ENCODE data around the gene PACRG. TPM values are rescaled to one million over a fixed set of nuclear protein-coding genes. Genes with fewer than 3 reads are reported as not detected.

PACRG gene
- total RNA-seq, 1 donor from 2014 or later = 10.5 TPM

DNA sequence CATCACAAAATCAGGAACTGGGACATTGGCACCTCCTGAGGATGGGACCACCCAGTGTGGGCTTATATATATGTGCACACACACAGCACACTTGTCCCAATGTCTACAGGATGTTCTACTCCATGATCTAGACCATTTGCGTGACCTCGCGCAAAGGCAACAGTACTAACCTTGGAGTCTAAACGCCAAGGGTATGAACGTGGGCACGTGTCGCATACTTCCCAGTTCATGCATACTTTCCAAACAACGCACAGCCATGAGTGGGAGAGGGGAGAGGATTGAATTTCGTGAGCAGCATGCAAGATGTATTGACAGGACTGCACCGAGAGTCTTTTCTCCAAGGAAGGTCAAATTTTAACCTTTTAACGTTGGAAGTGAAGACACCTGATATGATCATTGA, 472.5 kb downstream of the PACRG start:
- Histone ChIP-seq H3K4me1 (no peaks in the 10 kb centered on the region), H3K9me3 (replicated peaks) (peaks cover 5% of the 10 kb centered on the region), H3K27ac (replicated peaks) (no peak overlapping the region), H3K27me3 (ENCODE audit: low read depth) (no peaks in the 10 kb centered on the region), H3K4me3 (no peak overlapping the region), H3K36me3 (no peaks in the 10 kb centered on the region)
- intact Hi-C loops (cut with micrococcal nuclease) = no loop called here
- TF ChIP-seq, protein P1, sequence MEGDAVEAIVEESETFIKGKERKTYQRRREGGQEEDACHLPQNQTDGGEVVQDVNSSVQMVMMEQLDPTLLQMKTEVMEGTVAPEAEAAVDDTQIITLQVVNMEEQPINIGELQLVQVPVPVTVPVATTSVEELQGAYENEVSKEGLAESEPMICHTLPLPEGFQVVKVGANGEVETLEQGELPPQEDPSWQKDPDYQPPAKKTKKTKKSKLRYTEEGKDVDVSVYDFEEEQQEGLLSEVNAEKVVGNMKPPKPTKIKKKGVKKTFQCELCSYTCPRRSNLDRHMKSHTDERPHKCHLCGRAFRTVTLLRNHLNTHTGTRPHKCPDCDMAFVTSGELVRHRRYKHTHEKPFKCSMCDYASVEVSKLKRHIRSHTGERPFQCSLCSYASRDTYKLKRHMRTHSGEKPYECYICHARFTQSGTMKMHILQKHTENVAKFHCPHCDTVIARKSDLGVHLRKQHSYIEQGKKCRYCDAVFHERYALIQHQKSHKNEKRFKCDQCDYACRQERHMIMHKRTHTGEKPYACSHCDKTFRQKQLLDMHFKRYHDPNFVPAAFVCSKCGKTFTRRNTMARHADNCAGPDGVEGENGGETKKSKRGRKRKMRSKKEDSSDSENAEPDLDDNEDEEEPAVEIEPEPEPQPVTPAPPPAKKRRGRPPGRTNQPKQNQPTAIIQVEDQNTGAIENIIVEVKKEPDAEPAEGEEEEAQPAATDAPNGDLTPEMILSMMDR (IDR thresholded peaks at IDR 0.05; ENCODE audit: borderline replicate concordance) = no peak
- DNase-seq = no peak

DNA sequence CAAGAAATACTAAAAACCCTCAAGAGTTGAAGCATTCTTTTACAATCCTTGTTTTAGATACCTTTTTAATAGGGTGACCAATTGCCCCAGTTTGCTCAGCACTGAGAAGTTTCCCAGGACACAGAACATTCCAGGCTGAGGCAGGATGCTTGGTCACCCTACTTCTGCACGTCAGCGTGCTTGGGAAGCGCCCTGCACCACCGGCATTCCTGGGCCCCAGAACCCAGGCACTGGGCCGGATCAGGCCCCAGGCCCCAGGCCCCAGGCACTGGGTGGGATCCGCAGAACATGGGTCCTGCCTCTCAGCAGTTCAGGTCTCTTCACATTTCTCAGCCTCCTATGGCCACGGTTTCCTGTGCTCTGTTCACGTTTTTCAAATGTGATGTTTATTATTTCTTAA, 472.9 kb downstream of the PACRG start:
- TF ChIP-seq, protein P1 (IDR thresholded peaks at IDR 0.05; ENCODE audit: borderline replicate concordance) = no peak

DNA sequence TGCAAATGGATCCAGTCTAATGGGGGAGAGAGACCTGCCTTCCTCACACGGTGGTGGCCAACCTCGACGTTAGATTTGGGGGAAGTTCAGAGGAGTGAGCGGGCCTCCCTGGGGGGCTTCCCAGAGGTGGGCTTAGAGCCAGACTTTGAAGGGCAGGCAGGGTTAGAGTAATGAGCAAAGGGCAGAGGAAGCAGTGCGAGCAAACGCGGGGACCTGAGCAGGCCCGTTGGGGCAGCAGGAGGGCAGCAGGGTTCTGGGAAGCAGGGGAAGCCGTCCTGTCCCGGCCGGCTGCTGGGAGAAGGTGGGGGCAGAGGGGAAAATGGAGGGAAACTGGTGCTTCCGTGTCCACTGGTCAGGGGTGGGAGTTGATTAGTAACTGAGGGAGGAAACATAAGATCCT, 474.1 kb downstream of the PACRG start:
- no peaks in the 10 kb centered on the region for H3K36me3 ChIP-seq
- H3K4me1 ChIP-seq = no peaks in the 10 kb centered on the region

More for the DNA sequence above, 472.9 kb downstream of the PACRG start:
- no peaks in the 10 kb centered on the region for H3K36me3 ChIP-seq
- no peaks in the 10 kb centered on the region for H3K4me1 ChIP-seq
- peaks cover 9% of the 10 kb centered on the region for H3K9me3 ChIP-seq (replicated peaks)
- H3K27ac ChIP-seq (replicated peaks) = no peak overlapping the region
- DNase-seq = no peak
- no peaks in the 10 kb centered on the region for H3K27me3 ChIP-seq (ENCODE audit: low read depth)
- intact Hi-C loops (cut with micrococcal nuclease) = no loop called here
- H3K4me3 ChIP-seq = no peak overlapping the region

DNA sequence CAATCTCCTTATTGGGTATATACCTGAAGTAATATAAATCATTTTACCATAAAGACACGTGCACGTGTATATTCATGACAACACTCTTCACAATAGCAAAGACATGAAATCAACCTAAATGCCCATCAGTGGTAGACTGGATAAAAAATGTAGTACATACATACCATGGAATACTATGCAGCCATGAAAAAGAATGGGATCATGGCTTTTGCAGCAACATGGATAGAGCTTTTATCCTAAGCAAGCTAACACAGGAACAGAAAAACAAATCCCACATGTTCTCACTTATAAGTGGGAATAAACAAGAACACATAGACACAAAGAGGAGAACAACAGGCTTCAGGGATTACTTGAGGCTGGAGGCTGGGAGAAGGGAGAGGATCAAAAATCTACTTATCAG, 478.4 kb downstream of the PACRG start:
- intact Hi-C loops (cut with micrococcal nuclease) = no loop called here
- Histone ChIP-seq H3K4me1 (peaks cover 9% of the 10 kb centered on the region), H3K27me3 (ENCODE audit: low read depth) (no peaks in the 10 kb centered on the region), H3K36me3 (no peaks in the 10 kb centered on the region), H3K9me3 (replicated peaks) (peaks cover 19% of the 10 kb centered on the region), H3K4me3 (no peak overlapping the region), H3K27ac (replicated peaks) (no peak overlapping the region)
- TF ChIP-seq, protein P1 (IDR thresholded peaks at IDR 0.05; ENCODE audit: borderline replicate concordance) = no peak
- DNase-seq = no peak

More for the DNA sequence above, 474.1 kb downstream of the PACRG start:
- no peak for DNase-seq
- intact Hi-C loops (cut with micrococcal nuclease) = no loop called here
- Histone ChIP-seq H3K9me3 (replicated peaks) (peaks cover 16% of the 10 kb centered on the region), H3K27ac (replicated peaks) (no peak overlapping the region), H3K4me3 (no peak overlapping the region), H3K27me3 (ENCODE audit: low read depth) (no peaks in the 10 kb centered on the region)
- TF ChIP-seq, protein P1 (IDR thresholded peaks at IDR 0.05; ENCODE audit: borderline replicate concordance) = no peak

DNA sequence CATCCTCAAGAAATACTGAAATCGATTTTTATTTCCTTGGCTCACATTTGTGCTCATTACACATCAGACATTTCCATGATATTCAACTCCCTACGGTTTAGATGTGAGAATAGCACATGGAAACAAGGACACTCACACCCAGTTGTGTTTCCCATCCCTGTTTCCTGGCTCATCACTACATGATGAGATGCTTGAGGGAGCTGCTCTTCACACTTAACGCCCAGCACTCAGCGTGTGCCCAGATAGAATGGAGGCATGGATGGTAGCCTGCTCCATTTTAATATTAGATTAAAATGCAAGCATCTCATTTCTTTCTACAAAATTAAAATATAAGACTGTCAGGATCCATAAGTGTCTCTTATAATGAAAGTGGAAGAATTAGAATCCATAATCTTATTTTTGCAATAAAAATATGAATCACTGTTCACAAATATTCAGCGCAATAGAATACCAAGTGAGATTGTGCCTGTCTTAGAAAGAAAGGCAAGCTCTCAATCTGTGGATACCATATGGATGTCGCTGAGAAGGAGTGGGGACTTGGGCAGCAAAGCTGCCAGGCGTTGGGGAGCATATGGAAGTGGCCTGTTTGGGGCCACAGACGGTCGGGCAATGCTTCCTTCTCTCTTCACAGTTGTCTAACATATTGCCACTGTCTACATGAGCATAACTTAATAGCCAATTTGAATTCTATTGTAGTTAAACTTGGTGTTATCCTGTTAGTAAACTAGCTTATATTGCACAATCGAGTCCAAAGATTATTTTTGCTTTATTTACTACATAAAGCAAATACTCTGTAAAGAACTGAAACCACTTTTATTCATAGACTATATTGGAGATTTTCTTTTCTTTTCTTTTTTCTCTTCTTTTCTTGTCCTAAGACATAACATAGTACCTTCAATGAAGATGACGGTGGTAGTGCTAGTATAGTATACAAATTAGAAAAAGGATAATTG, 479.9 kb downstream of the PACRG start:
- H3K27me3 ChIP-seq (ENCODE audit: low read depth) = no peaks in the 10 kb centered on the region
- TF ChIP-seq, protein P1 (IDR thresholded peaks at IDR 0.05; ENCODE audit: borderline replicate concordance) = no peak
- H3K9me3 ChIP-seq (replicated peaks) = peaks cover 33% of the 10 kb centered on the region
- peaks cover 10% of the 10 kb centered on the region for H3K36me3 ChIP-seq
- DNase-seq = no peak
- no peak overlapping the region for H3K4me3 ChIP-seq
- H3K27ac ChIP-seq (replicated peaks) = peak overlapping the region; percentile 72
- H3K4me1 ChIP-seq = peaks cover 9% of the 10 kb centered on the region
- intact Hi-C loops (cut with micrococcal nuclease) = no loop called here
